Measurements from ENCODE around the gene CES4A. TPM values are rescaled to one million over a fixed set of nuclear protein-coding genes. Genes with fewer than 3 reads are reported as not detected.
"Not testable (repeated sequence)": the region's sequence is repeated elsewhere in the genome, so short reads cannot be mapped to it uniquely, and the experiment has no call there.

The CES4A gene
- total RNA-seq, 2 donors from 2014 or later: 18.3 to 43.5 TPM

- no peak for ATAC-seq (replicated peaks)
- no peaks in the 10 kb centered on the region for H3K4me1 Mint-ChIP-seq
- H3K4me3 Mint-ChIP-seq: no peak overlapping the region
- H3K27me3 Mint-ChIP-seq: no peaks in the 10 kb centered on the region
- H3K36me3 Mint-ChIP-seq (ENCODE audit: low read depth): no peaks in the 10 kb centered on the region
- H3K9me3 Mint-ChIP-seq: no peaks in the 10 kb centered on the region
- H3K27ac Mint-ChIP-seq: no peak overlapping the region
Measured at GRCh38 chr16:66968847-66969246, 19.5 kb upstream of the CES4A start.

- Mint-ChIP-seq H3K36me3 (ENCODE audit: low read depth) (no peaks in the 10 kb centered on the region), H3K9me3 (no peaks in the 10 kb centered on the region), H3K4me1 (peaks cover 12% of the 10 kb centered on the region), H3K27me3 (no peaks in the 10 kb centered on the region), H3K27ac (peak overlapping the region; percentile 8), H3K4me3 (no peak overlapping the region)
- ATAC-seq (replicated peaks): peak; percentile 80
Measured at GRCh38 chr16:66970775-66971720, 17.3 kb upstream of the CES4A start.

GRCh38 chr16:66972983-66973382 lies 15.4 kb upstream of the CES4A start:
- H3K4me1 Mint-ChIP-seq: peaks cover 20% of the 10 kb centered on the region
- no peak for ATAC-seq (replicated peaks)
- H3K4me3 Mint-ChIP-seq: no peak overlapping the region
- no peaks in the 10 kb centered on the region for H3K36me3 Mint-ChIP-seq (ENCODE audit: low read depth)
- no peaks in the 10 kb centered on the region for H3K27me3 Mint-ChIP-seq
- H3K27ac Mint-ChIP-seq: no peak overlapping the region
- no peaks in the 10 kb centered on the region for H3K9me3 Mint-ChIP-seq

DNA sequence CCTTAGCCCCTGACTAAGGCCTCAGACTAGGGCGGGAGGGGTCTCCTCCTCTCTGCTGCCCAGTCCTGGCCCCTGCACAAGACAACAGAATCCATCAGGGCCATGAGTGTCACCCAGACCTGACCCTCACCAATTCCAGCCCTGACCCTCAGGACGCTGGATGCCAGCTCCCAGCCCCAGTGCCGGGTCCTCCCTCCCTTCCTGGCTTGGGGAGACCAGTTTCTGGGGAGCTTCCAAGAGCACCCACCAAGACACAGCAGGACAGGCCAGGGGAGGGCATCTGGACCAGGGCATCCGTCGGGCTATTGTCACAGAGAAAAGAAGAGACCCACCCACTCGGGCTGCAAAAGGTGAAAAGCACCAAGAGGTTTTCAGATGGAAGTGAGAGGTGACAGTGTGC lies 14.7 kb upstream of the CES4A start:
- Mint-ChIP-seq H3K4me1 (peaks cover 20% of the 10 kb centered on the region), H3K27ac (no peak overlapping the region), H3K36me3 (ENCODE audit: low read depth) (no peaks in the 10 kb centered on the region), H3K9me3 (no peaks in the 10 kb centered on the region), H3K4me3 (peak overlapping the region; percentile 29), H3K27me3 (no peaks in the 10 kb centered on the region)
- ATAC-seq (replicated peaks): no peak

GRCh38 chr16:66974156-66974931 lies 14.0 kb upstream of the CES4A start:
- not testable (repeated sequence) for ATAC-seq (replicated peaks); H3K36me3 Mint-ChIP-seq (ENCODE audit: low read depth); H3K27me3 Mint-ChIP-seq; H3K9me3 Mint-ChIP-seq
- Mint-ChIP-seq H3K4me1 (peaks cover 20% of the 10 kb centered on the region), H3K4me3 (peak overlapping the region; percentile 84), H3K27ac (peak overlapping the region; percentile 91)

DNA sequence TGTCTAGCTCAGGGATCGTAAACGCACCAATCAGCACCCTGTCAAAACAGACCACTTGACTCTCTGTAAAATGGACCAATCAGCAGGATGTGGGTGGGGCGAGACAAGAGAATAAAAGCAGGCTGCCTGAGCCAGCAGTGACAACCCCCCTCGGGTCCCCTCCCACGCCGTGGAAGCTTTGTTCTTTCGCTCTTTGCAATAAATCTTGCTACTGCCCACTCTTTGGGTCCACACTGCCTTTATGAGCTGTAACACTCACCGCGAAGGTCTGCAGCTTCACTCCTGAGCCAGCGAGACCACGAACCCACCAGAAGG lies 13.5 kb upstream of the CES4A start:
- not testable (repeated sequence) for ATAC-seq (replicated peaks); H3K9me3 Mint-ChIP-seq; H3K36me3 Mint-ChIP-seq (ENCODE audit: low read depth); H3K27me3 Mint-ChIP-seq
- peaks cover 20% of the 10 kb centered on the region for H3K4me1 Mint-ChIP-seq
- H3K27ac Mint-ChIP-seq: peak overlapping the region; percentile 91
- H3K4me3 Mint-ChIP-seq: peak overlapping the region; percentile 84

GRCh38 chr16:66975302-66975893 lies 13.0 kb upstream of the CES4A start:
- peak overlapping the region; percentile 84 for H3K4me3 Mint-ChIP-seq
- ATAC-seq (replicated peaks): peak; percentile 3
- no peaks in the 10 kb centered on the region for H3K9me3 Mint-ChIP-seq
- no peaks in the 10 kb centered on the region for H3K36me3 Mint-ChIP-seq (ENCODE audit: low read depth)
- no peaks in the 10 kb centered on the region for H3K27me3 Mint-ChIP-seq
- peak overlapping the region; percentile 91 for H3K27ac Mint-ChIP-seq
- peaks cover 20% of the 10 kb centered on the region for H3K4me1 Mint-ChIP-seq

GRCh38 chr16:66976746-66977145 lies 11.6 kb upstream of the CES4A start:
- Mint-ChIP-seq H3K27me3 (no peaks in the 10 kb centered on the region), H3K9me3 (no peaks in the 10 kb centered on the region), H3K36me3 (ENCODE audit: low read depth) (no peaks in the 10 kb centered on the region), H3K27ac (peak overlapping the region; percentile 43), H3K4me3 (peak overlapping the region; percentile 84), H3K4me1 (peaks cover 26% of the 10 kb centered on the region)
- no peak for ATAC-seq (replicated peaks)

DNA sequence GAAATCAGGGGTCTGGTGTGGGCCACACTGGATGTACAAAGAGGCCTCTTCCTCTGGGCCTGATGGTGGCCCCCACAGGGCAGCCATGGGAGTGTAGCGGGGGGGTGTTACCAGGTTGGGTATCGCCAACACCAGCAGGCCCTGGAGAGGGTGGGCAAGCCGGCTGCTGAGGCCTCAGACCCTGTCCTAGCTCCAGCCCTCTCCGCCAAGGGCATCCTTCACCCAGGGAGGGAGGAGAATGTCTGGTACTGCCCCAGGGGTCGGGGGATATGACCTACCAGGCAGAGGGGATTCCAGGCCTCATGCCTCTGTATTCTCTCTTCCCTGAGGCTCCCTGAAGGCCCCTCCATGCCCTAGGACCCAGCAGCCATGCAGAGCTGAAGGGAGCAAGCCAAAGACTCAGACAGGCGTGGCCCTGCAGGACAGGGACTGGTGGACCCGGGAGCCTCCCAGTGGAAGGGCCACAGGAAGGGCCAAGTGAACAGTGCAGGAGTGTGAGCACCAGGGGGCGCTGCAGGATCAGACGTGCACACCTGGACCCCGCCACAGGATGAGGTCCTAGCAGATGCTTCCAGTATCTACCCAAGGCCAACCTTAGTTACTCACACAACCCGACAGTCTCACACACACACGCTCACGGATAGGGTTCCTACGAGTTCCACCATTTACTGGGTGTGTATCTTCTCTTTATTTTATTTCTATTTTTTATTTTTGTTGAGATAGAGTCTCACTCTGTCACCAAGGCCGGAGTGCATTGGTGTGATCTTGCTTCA lies 10.9 kb upstream of the CES4A start:
- peak overlapping the region; percentile 84 for H3K4me3 Mint-ChIP-seq
- peaks cover 32% of the 10 kb centered on the region for H3K4me1 Mint-ChIP-seq
- H3K27ac Mint-ChIP-seq: peak overlapping the region; percentile 71
- peak; percentile 92 for ATAC-seq (replicated peaks)
- no peaks in the 10 kb centered on the region for H3K36me3 Mint-ChIP-seq (ENCODE audit: low read depth)
- H3K9me3 Mint-ChIP-seq: no peaks in the 10 kb centered on the region
- H3K27me3 Mint-ChIP-seq: no peaks in the 10 kb centered on the region

DNA sequence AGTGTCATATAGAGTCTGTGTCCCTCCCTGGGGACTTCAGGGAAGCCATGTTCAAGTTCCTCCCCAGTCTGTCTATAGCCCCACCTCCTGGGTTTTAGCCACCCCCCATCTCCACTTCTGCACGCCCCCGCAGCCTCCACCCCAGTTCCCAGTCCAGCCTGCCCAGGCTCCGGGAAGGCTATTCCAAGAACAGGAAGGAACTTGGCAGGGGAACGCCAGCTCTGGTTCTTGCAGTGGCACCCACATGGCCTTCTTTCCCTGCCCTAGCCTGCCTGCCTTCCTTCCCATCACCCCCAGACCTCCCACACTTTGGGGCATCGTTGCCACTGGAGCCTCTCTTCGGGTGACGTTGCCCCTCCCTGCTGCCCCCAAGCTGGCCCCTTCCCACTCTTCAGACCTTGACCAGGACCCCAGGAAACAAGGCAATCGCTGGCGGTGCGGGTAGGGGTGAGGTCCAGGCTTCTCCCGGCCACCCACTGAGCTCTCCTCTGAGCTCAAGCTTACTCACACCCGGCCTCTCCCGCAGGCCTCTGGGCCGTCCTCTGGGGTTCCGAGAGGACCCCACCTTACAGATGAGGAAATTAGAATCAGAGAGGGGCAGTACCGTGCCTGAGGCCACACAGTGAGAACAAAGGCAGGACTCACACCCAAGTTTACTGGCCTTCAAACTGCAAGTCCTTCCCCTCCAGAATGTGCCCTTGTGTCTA lies 9.2 kb upstream of the CES4A start:
- no peaks in the 10 kb centered on the region for H3K36me3 Mint-ChIP-seq (ENCODE audit: low read depth)
- no peaks in the 10 kb centered on the region for H3K9me3 Mint-ChIP-seq
- peak overlapping the region; percentile 84 for H3K4me3 Mint-ChIP-seq
- no peaks in the 10 kb centered on the region for H3K27me3 Mint-ChIP-seq
- no peak for ATAC-seq (replicated peaks)
- H3K27ac Mint-ChIP-seq: peak overlapping the region; percentile 71
- peaks cover 39% of the 10 kb centered on the region for H3K4me1 Mint-ChIP-seq

DNA sequence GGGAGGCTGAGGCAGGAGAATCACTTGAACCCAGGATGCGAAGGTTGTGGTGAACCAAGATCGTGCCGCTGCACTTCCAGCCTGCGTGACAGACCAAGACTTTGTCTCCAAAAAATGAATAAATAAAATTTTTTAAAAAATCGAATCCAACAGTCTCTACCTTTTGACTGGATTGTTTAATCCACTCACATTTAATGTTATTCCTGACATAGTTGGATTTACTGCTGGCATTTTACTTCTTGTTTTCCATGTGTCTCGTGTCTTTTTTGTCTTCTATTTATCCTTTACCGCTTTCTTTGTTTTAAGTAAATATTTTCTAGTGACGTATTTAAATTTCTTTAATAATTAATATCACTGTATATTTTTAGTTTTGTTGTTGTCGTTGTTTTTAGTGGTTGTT lies 5.4 kb upstream of the CES4A start:
- Mint-ChIP-seq H3K27me3 (no peaks in the 10 kb centered on the region), H3K27ac (peak overlapping the region; percentile 100), H3K4me1 (peaks cover 42% of the 10 kb centered on the region), H3K9me3 (no peaks in the 10 kb centered on the region), H3K4me3 (peak overlapping the region; percentile 44), H3K36me3 (ENCODE audit: low read depth) (peaks cover 14% of the 10 kb centered on the region)
- ATAC-seq (replicated peaks): no peak

DNA sequence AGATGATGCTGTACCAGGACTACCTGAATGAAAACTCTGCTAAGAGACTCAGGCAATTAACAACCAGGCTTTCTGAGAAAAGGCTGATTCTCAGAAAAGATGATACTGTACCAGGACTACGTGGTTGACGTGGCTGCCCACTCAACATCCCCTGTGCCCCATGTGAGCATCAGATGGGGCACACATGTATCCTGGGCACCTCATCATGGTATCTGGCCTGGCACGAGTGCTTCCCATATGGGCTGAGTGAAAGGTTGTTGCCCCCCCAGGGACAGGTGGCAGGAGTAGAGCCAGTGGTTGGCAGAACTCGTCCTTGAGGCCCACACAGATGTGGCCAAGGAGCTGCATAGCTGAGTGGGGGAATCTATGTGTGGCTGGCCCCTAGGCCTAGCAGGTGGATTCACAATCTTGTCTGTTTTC lies 3.5 kb upstream of the CES4A start:
- Mint-ChIP-seq H3K9me3 (no peaks in the 10 kb centered on the region), H3K27ac (peak overlapping the region; percentile 100), H3K27me3 (no peaks in the 10 kb centered on the region), H3K36me3 (ENCODE audit: low read depth) (peaks cover 14% of the 10 kb centered on the region), H3K4me1 (peaks cover 46% of the 10 kb centered on the region), H3K4me3 (peak overlapping the region; percentile 83)
- ATAC-seq (replicated peaks): peak; percentile 88

GRCh38 chr16:66986559-66986958 lies 1.8 kb upstream of the CES4A start:
- Mint-ChIP-seq H3K4me1 (peaks cover 40% of the 10 kb centered on the region), H3K9me3 (no peaks in the 10 kb centered on the region), H3K27ac (peak overlapping the region; percentile 100), H3K36me3 (ENCODE audit: low read depth) (peaks cover 14% of the 10 kb centered on the region), H3K4me3 (peak overlapping the region; percentile 83), H3K27me3 (no peaks in the 10 kb centered on the region)
- ATAC-seq (replicated peaks): no peak
